Mesodermal cell (in vitro differentiated cells): Measurements from ENCODE around the gene POLD1.
"Not testable (repeated sequence)": the region's sequence is repeated elsewhere in the genome, so short reads cannot be mapped to it uniquely, and the experiment has no call there.

Experiments
- H3K27ac ChIP-seq: 2 replicates; pipeline ENCODE4 v1.7.0; 2013; ENCODE audit warnings: mild to moderate bottlenecking, low read depth, low read length, moderate library complexity; ENCODE audit not compliant: severe bottlenecking
- H3K36me3 ChIP-seq: 2 replicates; pipeline ENCODE4 v1.7.1; 2013; ENCODE audit warnings: mild to moderate bottlenecking, low read length, moderate library complexity; ENCODE audit not compliant: control insufficient read depth, insufficient read depth
- H3K4me1 ChIP-seq: one replicate; pipeline ENCODE4 v1.7.1; 2013; ENCODE audit warnings: mild to moderate bottlenecking, low read length; ENCODE audit not compliant: insufficient read depth, control insufficient read depth, poor library complexity, severe bottlenecking
- H3K4me3 ChIP-seq: 2 replicates; pipeline ENCODE4 v1.7.0; 2013; ENCODE audit warnings: low read length, control low read depth, mild to moderate bottlenecking; ENCODE audit not compliant: insufficient read depth, poor library complexity, severe bottlenecking; ENCODE audit errors: extremely low read depth
- H3K9me3 ChIP-seq: 2 replicates; pipeline ENCODE4 v1.7.1; 2013; ENCODE audit warnings: mild to moderate bottlenecking, low read length, moderate library complexity; ENCODE audit not compliant: control insufficient read depth
- WGBS, 2 experiments: methylation state at CpG; one replicate each; pipeline ENCODE4 v1.1.5; 2013; ENCODE audit warnings: missing lambda C conversion rate in 2 of 2; ENCODE audit not compliant: insufficient coverage in 2 of 2; 5-methylcytosine and 5-hydroxymethylcytosine counted together

The POLD1 gene

DNA sequence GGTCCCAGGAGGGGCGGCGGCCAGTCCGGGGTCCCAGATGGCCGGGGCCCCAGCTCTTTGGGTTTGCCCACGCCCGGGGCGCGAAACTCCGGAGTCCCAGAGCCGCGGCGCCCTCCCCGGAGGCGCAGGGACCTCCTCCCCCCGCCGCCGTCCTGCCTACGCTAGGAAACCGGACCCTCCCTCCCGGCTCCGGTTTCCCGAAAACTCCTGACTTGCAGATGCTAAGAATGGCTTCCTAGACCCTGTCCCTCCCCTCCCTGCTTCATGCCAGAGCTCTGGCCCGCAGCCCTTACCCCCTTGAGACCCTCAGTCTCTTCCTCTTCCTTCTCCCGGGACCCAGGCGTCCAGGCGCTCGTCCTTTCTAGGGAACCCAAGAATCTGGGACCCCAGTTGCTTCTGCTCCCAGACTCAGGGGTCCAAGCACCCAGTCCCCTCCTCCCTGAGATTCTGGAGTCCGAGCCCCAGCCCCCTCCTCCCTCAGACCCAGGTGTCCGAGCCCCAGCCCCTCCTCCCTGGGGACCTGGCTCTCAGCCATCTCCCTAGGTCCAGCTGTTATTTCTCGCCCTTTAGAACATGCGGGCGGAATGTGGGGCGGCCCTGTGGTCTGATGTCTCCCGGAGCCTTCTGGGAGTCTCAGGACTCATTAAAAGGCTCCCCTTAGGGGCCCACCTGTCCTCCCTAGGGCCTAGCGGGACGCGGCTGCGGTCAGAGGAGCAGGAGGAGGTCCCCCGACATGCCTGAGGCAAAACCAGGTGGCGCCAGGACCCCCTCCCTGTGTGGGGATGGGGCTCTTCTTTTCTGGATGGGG is 48.3 kb downstream of the POLD1 start, which contains the start of gene MYBPC2:
Gene MYBPC2, plus strand, starts transcription at position 672 of the 808 bp plus-strand sequence. Its CDS starts 62 bp downstream, at position 734.
- Histone ChIP-seq H3K4me3 (peak within 1 kb of the TSS; percentile 50), H3K4me1 (peaks cover 3% of the 10 kb centered on the region), H3K36me3 (no peaks in the 10 kb centered on the region), H3K9me3 (no peaks in the 10 kb centered on the region), H3K27ac (peak within 1 kb of the TSS; percentile 10)
- WGBS, 2 experiments, result 16% methylated on average over 33 to 34 of the region's 40 CpGs

DNA sequence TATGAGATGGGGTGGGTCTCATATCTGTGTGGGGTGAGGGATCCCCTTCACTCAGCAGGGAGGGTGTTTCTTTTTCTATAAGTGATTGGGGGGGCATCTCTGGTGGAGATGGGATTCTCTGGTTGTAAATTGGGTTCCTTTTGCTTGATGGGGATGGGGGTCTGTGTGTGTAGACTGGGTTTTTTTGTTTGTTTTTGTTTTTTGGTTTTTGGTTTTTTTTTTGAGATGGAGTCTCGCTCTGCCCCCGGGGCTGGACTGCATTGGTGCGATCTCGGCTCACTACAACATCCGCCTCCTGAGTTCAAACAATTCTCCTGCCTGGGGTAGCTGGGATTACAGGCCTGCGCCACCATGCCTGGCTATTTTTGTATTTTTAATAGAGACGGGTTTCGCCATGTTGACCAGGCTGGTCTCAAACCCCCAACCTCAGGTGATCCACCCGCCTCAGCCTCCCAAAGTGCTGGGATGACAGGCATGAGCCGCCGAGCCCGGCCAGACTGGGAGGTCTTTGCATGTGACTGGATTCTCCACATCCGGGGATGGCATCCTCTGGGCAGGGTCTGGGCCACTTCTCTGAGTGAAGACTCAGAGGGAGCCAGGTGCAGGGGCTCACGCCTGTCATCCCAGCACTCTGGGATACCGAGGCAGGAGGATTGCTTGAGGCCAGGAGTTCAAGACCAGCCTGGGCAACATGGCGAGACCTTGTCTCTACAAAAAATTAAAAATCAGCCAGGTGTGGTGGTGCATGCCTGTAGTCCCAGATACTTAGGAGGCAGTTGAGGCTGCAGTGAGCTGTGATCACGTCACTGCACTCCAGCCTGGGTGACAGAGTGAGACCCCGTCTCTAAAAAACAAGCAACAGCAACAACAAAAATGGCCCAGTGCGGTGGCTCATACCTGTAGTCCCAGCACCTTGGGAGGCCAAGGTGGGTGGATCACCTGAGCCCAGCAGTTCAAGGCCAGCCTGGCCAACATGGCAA is 49.3 kb downstream of the POLD1 start:
- Histone ChIP-seq H3K9me3 (no peaks in the 10 kb centered on the region), H3K4me3 (no peak overlapping the region), H3K27ac (no peak overlapping the region), H3K36me3 (no peaks in the 10 kb centered on the region), H3K4me1 (peaks cover 3% of the 10 kb centered on the region)
- WGBS, 2 experiments, result 89 to 91% methylated on average over 14 to 18 of the region's 19 CpGs

DNA sequence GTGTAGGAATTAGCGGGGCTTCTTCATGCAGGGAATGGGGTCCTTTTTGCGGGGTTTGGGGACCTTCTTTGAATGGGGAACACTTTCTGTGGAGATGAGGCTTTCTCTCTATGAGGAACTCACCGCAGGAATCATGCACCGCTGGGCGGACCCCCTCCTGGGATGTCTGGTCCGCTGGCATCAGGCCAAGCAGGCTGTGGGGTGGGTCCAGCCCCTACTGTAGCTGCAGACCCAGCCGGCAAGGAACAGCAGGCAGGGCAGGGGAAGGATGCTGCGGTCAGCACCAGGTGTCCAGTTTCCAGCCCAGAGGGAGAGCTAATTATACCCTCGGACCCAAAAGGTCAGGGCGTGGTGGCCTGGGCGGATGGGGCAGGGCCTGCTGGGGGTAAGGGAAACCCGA is 50.4 kb downstream of the POLD1 start:
- H3K4me1 ChIP-seq, result peaks cover 3% of the 10 kb centered on the region
- no peaks in the 10 kb centered on the region for H3K9me3 ChIP-seq
- WGBS, 2 experiments, result 67 to 76% methylated on average over 9 to 10 of the region's 12 CpGs
- H3K36me3 ChIP-seq, result no peaks in the 10 kb centered on the region
- no peak overlapping the region for H3K27ac ChIP-seq
- no peak overlapping the region for H3K4me3 ChIP-seq

DNA sequence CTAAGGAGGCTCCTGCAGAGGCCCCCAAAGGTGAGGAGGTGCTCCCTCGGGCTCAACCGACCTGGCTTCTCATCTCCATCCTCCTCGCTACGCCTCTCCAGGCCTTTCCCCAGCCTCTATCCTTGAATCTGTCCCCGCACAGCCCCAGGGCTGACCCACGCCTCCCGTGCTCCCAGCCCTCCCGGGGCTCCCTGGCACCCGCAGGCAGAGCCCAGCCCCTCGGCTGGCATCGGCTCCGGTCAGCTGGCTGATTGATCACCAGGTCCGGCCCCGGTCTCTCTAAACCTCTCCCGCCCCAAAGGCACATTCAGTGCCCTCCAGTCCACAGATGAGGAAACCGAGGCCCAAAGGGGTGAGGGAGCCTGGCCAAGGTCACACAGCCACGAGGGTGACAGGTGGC is 51.1 kb downstream of the POLD1 start:
- 88 to 91% methylated on average over 10 to 16 of the region's 17 CpGs for WGBS, 2 experiments
- Histone ChIP-seq H3K4me3 (no peak overlapping the region), H3K27ac (no peak overlapping the region), H3K9me3 (no peaks in the 10 kb centered on the region), H3K4me1 (peaks cover 3% of the 10 kb centered on the region), H3K36me3 (no peaks in the 10 kb centered on the region)

DNA sequence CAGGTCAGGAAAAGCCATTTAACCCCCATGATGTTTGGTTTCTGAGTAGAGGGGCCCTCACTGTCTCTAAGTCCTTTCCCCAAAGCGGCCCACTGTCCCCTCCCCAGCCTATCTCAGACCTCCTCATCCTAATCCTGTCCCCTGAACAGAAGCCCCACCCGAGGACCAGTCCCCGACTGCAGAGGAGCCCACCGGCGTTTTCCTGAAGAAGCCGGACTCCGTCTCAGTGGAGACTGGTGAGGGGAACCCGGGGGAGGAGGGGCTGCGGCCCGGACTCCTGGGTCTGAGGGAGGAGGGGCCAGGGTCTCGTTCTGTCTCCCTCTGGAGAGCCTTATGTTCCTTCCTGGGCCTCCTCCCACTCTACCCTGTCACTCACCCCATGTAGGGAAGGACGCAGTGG is 51.5 kb downstream of the POLD1 start:
- 87 to 93% methylated on average over 6 to 8 of the region's 12 CpGs for WGBS, 2 experiments
- H3K4me3 ChIP-seq, result no peak overlapping the region
- H3K4me1 ChIP-seq, result peaks cover 3% of the 10 kb centered on the region
- H3K36me3 ChIP-seq, result no peaks in the 10 kb centered on the region
- H3K27ac ChIP-seq, result no peak overlapping the region
- H3K9me3 ChIP-seq, result no peaks in the 10 kb centered on the region

DNA sequence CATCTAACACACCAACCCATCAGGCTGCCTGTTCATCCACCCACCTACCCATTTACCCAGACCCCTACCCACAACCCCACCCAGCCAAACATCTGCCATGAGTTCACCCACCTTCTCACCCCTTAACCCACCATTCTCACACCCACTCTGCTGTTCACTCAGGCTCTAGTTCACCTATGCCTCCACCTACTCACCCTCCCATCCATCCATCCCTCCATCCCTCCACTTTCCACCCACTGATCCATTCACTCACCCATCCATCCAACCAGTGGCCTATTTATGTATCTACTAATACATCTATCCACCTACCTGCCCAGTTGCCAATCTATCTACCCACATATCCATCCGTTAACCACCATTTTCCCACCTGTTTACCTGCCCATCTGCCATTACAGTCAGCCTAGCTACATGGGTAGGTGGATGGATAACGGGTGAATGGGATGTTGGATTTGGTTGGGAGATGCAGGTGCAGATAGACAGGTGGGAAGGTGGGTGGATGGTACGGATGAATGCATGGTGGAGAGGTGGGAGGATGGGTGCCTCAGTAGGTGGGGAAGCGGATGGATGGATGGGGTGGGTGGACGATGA is 53.8 kb downstream of the POLD1 start:
- no peaks in the 10 kb centered on the region for H3K4me1 ChIP-seq
- WGBS, 2 experiments, result 86 to 87% methylated on average over 1 to 4 of the region's 5 CpGs
- H3K27ac ChIP-seq, result no peak overlapping the region
- H3K9me3 ChIP-seq, result no peaks in the 10 kb centered on the region
- H3K36me3 ChIP-seq, result no peaks in the 10 kb centered on the region
- H3K4me3 ChIP-seq, result no peak overlapping the region

DNA sequence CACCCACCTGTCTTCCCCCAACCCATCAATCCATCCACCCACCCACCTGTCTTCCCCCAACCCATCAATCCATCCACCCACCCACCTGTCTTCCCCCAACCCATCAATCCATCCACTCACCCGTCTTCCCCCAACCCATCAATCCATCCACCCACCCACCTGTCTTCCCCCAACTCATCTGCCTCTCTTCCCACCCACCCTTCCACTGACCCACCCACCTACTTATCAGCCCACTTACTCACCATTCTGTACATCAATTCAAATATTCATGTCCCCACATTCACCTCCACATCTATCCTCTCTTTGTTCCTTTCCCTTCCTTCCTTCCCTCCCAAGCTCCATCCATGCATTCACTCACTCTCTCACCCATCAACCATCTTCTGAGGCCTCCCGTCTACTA is 55.0 kb downstream of the POLD1 start:
- H3K9me3 ChIP-seq, H3K4me3 ChIP-seq, H3K36me3 ChIP-seq, H3K4me1 ChIP-seq, H3K27ac ChIP-seq: not testable (repeated sequence)
- WGBS, 2 experiments, result 80% methylated on average over 1 of the region's 2 CpGs

DNA sequence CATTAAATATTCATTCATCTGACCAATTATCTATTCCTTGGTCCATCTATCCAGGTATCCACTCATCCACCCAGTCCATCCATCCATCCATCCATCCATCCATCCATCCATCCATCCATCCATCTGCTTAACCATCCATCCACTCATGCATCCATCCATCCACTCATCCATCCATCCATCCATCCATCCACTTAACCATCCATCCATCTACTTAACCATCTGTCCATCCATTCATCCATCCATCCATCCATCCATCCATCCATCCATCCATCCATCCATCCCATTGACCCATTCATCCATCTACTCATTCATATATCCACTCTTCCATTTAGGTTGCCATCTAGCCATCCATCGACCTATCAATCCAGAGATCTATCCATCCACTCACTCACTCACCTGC is 59.9 kb downstream of the POLD1 start:
- WGBS, 2 experiments, result 31 to 50% methylated on average over 1 of the region's 1 CpG
- Histone ChIP-seq H3K4me1 (no peaks in the 10 kb centered on the region), H3K9me3 (no peaks in the 10 kb centered on the region), H3K27ac (no peak overlapping the region), H3K4me3 (no peak overlapping the region), H3K36me3 (no peaks in the 10 kb centered on the region)

DNA sequence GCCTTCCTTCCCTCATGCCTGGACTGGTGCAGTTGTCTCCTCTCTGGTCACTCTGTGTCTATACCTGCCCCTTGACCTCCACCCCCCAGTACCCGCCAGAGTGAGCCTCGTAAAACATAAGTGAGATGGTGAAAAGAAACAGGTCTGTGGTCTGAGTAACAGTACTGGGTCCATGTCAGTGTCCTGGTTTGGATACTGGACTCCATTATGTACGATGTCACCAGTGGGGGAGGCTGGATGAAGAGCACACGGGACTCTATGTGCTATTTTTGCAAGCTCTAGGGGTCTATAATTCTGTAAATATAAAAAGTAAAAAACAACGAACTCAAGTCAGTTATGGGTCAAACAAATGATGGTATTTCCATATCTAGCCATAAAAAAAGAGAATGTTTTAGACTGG is 62.9 kb downstream of the POLD1 start:
- no peaks in the 10 kb centered on the region for H3K36me3 ChIP-seq
- no peak overlapping the region for H3K27ac ChIP-seq
- 83 to 90% methylated on average over 1 to 2 of the region's 5 CpGs for WGBS, 2 experiments
- H3K4me1 ChIP-seq, result no peaks in the 10 kb centered on the region
- no peaks in the 10 kb centered on the region for H3K9me3 ChIP-seq
- H3K4me3 ChIP-seq, result no peak overlapping the region

DNA sequence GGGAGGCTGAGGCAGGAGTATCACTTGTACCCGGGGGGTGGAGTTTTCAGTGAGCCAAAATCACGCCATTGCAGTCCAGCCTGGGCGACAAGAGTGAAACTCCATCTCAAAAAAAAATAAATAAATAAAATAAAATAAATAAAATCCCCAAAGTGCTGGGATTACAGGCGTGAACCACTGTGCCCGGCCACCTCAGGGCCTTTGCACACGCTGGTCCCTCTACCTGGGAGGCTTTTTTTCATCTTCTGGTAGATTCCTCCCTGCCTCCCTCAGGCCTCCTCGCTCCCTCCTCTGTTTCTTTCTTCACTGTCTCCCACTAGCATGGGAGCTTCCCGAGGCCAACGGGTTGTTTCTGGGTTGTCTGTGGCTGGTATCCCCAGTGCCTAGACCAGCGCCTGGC is 63.6 kb downstream of the POLD1 start:
- Histone ChIP-seq H3K4me3 (no peak overlapping the region), H3K36me3 (no peaks in the 10 kb centered on the region), H3K9me3 (no peaks in the 10 kb centered on the region), H3K27ac (no peak overlapping the region), H3K4me1 (no peaks in the 10 kb centered on the region)
- WGBS, 2 experiments, result 94 to 95% methylated on average over 7 of the region's 10 CpGs
